Activated T-cell treated with anti-CD3 and anti-CD28 coated beads, Interleukin-2, amount 50 U/mL, for 72 hours (primary cell): ENCODE measurements around the gene CD70. TPM values are rescaled to one million over a fixed set of nuclear protein-coding genes. Genes with fewer than 3 reads are reported as not detected.
"Not testable (repeated sequence)": the region's sequence is repeated elsewhere in the genome, so short reads cannot be mapped to it uniquely, and the experiment has no call there.

ENCODE experiments used
- ATAC-seq, 2 donors: fragments of 150-1000 bp; cut with Tn5 transposase; replicated peaks in 1 of 2; 2 replicates each; pipeline ENCODE4 v1.10.0; 2021; ENCODE audit warnings: moderate library complexity in 2 of 2, mild to moderate bottlenecking in 1 of 2
- DNase-seq, 2 donors: peaks; one replicate each; pipeline ENCODE4 v3.0.0; 2021 to 2022; ENCODE audit warnings: mixed read lengths in 1 of 2
- H3K27ac Mint-ChIP-seq: one replicate; pipeline ENCODE4 v1.8.0; 2022; ENCODE audit warnings: mild to moderate bottlenecking, moderate library complexity, mixed read lengths
- H3K27me3 Mint-ChIP-seq: one replicate; pipeline ENCODE4 v1.8.0; 2022; ENCODE audit warnings: low read depth, mixed read lengths
- H3K36me3 Mint-ChIP-seq, 2 donors: one replicate each; pipeline ENCODE4 v1.8.0; 2022; ENCODE audit warnings: mixed read lengths in 2 of 2, mild to moderate bottlenecking in 1 of 2; ENCODE audit not compliant: insufficient read depth in 2 of 2
- H3K4me1 Mint-ChIP-seq: one replicate; pipeline ENCODE4 v1.8.0; 2022; ENCODE audit warnings: low read depth, mixed read lengths
- H3K4me3 Mint-ChIP-seq, 2 donors: one replicate each; pipeline ENCODE4 v1.8.0; 2022; ENCODE audit warnings: mild to moderate bottlenecking in 2 of 2, mixed read lengths in 2 of 2, moderate library complexity in 2 of 2
- H3K9me3 Mint-ChIP-seq, 2 donors: one replicate each; pipeline ENCODE4 v1.8.0; 2022; ENCODE audit warnings: mixed read lengths in 2 of 2
- total RNA-seq, 2 donors: library from RNA; stranded (reverse); gene quantifications; one replicate each; pipeline ENCODE4 v1.2.3, GENCODE V29; 2022

The CD70 gene
- total RNA-seq, 2 donors from 2014 or later, result 25.0 to 31.5 TPM

DNA sequence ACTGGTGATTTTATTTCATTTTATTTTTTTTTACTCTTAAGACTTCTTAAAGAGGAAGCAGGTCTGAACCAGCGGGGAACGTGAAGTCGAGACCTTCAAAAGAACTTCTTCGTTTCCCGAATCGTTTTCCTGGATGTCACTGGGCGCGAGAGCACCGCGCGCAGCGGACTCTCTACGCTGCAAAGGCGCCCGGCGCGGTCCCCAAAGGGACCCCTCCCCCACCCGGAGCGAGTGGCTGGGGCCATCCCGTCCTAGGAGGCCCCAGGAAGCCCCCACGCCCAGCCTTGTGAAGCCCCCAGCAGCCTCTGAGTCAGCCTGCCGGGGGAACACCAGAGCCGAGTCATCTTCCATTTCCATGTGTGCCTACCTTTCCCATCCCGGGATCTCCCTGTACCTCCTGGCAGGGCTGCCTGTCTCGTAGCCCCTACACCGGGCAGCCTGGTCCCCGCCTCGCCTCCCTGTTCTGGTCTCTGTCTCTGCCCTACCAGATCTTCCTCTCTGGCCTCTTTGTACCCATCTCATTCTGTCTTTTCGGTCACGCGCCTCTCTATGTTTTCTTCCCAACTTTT, 608 bp downstream of the CD70 start:
- peak overlapping the region; percentile 84 to 90 for H3K4me3 Mint-ChIP-seq
- H3K4me1 Mint-ChIP-seq, result peaks cover 65% of the 10 kb centered on the region
- H3K9me3 Mint-ChIP-seq, result no peaks in the 10 kb centered on the region
- H3K27ac Mint-ChIP-seq, result peak overlapping the region; percentile 21
- peaks cover 66% of the 10 kb centered on the region for H3K27me3 Mint-ChIP-seq
- DNase-seq (peak; percentile 40 to 41), ATAC-seq (peak; percentile 41 to 50)
- H3K36me3 Mint-ChIP-seq, result peaks cover 8 to 15% of the 10 kb centered on the region in 2 donors

DNA sequence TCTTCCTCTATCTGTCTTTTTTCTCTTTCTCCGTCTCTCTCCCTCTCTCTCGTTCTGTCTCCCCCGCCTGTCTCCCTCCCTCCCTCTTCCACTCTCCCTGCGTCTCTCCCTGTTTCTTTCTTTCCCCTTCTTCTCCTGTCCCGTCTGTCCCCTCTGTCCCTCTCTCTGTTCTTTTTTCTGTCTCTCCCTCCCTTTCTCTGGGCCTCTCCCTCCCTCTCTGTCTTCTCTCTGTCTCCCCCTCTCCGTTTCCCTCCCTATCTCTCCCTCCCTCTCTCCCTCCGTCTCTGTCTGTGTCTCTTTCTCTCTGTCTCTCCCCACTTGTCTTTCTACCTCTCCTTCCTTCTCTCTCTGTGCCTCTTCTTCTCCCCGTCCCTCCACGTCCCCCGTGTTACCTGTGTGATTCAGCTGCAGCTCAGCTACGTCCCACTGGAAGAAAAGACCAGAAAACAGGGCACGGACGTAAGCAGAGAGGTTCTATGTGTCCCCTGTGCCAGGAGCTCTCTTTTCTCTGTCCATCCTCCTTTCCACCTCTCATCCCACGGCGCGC, 1.2 kb downstream of the CD70 start:
- H3K4me1 Mint-ChIP-seq, result peaks cover 65% of the 10 kb centered on the region
- peaks cover 66% of the 10 kb centered on the region for H3K27me3 Mint-ChIP-seq
- ATAC-seq, result no peak
- H3K36me3 Mint-ChIP-seq, result peaks cover 8 to 15% of the 10 kb centered on the region in 2 donors
- no peak for DNase-seq
- peak overlapping the region; percentile 39 for H3K27ac Mint-ChIP-seq
- H3K9me3 Mint-ChIP-seq, result no peaks in the 10 kb centered on the region
- peak overlapping the region; percentile 84 to 90 for H3K4me3 Mint-ChIP-seq

DNA sequence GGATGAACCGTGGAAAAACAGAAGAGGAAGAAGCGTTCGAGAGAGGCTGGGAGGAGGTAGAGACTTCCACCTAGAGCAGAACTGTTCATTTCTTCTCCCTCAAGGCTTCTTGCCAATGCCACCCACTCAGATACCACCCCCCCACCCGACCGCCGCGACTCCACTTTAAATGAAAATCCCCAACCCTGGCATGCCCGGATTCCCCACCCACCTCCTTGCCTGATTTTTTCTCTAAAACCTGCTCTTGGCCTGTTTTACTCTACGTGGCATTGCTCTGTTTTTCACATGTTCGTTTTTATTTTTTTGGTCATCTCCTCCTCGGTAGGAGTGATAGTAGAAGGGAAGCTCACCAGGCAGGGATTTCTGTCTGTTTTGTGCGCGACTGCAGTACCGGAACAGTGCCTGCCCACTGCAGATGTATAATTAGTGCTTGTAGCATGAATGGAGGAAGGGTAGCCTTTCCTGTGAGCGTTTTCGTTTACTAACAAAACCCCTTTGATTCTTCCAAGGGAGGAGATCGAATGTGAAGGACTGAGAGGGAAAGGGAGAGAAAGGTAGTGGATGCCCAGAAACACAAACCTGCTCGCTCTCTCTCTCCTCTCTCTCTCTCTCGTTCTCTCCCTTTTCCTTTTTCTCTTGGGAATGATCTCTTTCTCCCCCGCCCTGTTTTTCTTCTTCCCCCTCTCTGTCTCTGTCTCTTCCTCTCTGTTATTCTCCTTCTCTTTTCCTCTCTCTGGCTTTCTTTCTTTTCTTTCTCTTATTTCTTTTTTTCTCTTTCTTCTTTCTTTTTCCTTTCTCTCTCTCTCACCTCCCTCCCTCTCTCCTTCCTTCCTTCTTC, 2.2 kb downstream of the CD70 start:
- DNase-seq (no peak), ATAC-seq (no peak)
- H3K9me3 Mint-ChIP-seq, result no peaks in the 10 kb centered on the region
- H3K4me3 Mint-ChIP-seq, result peak overlapping the region; percentile 84 to 90
- H3K4me1 Mint-ChIP-seq, result peaks cover 58% of the 10 kb centered on the region
- peaks cover 61% of the 10 kb centered on the region for H3K27me3 Mint-ChIP-seq
- peaks cover 8 to 15% of the 10 kb centered on the region in 2 donors for H3K36me3 Mint-ChIP-seq
- H3K27ac Mint-ChIP-seq, result peak overlapping the region; percentile 55

DNA sequence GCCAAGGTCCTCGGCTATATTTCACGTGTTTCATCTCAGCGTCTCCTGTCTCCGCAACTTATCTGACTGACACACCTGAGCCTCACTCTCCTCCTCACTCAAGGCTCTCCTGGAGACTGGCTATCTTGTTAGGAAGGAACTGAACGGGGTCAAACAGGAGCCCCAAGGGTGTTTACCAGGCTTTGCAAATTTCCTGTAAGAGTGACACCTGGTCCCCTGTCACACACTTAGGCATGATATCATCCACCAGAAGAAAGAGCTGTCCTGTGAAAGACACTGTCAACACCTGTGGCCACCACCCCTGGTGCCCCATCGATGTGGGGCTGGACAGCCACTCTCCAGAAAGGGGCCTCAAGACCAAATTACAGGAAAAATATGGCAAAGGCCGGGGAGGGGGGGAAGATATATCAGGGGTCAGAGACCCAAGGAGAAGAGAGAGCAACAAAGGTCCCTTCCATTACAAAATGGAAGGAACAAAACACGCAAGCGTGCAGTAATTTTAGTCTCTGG, 2.9 kb downstream of the CD70 start:
- peaks cover 54% of the 10 kb centered on the region for H3K4me1 Mint-ChIP-seq
- H3K36me3 Mint-ChIP-seq, result peaks cover 8 to 15% of the 10 kb centered on the region in 2 donors
- H3K27me3 Mint-ChIP-seq, result peaks cover 60% of the 10 kb centered on the region
- H3K9me3 Mint-ChIP-seq, result no peaks in the 10 kb centered on the region
- ATAC-seq, result peak in 1 of 2 donors; percentile 14
- no peak overlapping the region for H3K27ac Mint-ChIP-seq
- peak overlapping the region; percentile 84 to 90 for H3K4me3 Mint-ChIP-seq
- no peak for DNase-seq

DNA sequence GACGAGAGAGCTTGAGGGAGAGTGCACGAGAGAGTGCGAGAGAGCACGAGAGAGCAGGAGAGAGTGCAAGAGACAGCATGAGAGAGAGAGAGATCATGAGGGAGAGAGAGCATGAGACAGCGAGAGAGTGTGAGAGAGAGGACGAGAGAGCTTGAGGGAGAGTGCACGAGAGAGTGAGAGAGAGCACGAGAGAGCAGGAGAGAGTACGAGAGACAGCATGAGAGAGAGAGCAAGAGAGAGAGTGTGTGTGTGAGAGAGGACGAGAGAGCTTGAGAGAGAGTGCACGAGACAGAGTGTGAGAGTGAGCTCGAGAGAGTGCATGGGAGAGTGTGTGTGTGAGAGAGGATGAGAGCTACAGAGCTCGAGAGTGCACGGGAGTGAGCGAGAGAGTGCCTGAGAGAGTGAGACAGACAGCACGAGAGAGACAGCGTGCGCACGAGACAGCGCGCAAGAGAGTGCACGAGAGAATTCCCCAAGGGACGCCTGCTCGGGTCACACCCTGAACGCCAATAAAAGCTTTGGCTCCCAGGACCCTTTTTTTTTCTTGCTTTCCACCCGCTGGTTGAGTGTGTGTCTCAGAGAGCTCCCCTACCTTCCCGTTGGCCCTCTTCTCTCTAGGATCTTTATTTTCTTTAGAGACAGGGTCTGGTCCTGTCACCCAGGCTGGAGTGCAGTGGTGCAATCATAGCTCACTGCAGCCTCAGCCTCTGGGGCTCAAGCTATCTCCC, 3.7 kb downstream of the CD70 start:
- Mint-ChIP-seq H3K27ac (no peak overlapping the region), H3K36me3 (peaks cover 8 to 12% of the 10 kb centered on the region in 2 donors)

DNA sequence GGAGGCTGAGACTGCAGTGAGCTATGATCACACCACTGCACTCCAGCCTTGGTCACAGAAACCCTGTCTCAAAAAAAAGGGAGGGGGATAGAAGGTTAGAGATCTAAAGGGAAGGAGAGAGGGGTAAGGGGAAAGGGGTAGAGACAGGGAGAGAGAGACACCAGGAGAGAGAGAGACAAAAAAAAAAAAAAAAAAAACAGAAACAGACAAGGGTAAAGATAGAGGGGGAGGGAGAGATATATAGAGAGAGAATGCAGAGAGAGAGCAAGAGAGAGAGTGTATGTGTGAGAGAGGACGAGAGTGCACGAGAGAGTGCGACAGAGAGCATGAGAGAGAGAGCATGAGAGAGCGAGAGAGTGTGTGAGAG, 4.2 kb downstream of the CD70 start:
- Mint-ChIP-seq H3K27ac (no peak overlapping the region), H3K36me3 (peaks cover 8 to 12% of the 10 kb centered on the region in 2 donors), H3K9me3 (no peaks in the 10 kb centered on the region), H3K4me1 (peaks cover 43% of the 10 kb centered on the region), H3K4me3 (peak overlapping the region; percentile 84 to 90), H3K27me3 (peaks cover 51% of the 10 kb centered on the region)
- DNase-seq (no peak), ATAC-seq (no peak)

More for the DNA sequence above, 3.7 kb downstream of the CD70 start:
- no peaks in the 10 kb centered on the region for H3K9me3 Mint-ChIP-seq
- H3K27me3 Mint-ChIP-seq, result peaks cover 54% of the 10 kb centered on the region
- H3K4me1 Mint-ChIP-seq, result peaks cover 47% of the 10 kb centered on the region
- peak; percentile 15 to 25 for ATAC-seq
- peak overlapping the region; percentile 84 to 90 for H3K4me3 Mint-ChIP-seq
- DNase-seq, result no peak

DNA sequence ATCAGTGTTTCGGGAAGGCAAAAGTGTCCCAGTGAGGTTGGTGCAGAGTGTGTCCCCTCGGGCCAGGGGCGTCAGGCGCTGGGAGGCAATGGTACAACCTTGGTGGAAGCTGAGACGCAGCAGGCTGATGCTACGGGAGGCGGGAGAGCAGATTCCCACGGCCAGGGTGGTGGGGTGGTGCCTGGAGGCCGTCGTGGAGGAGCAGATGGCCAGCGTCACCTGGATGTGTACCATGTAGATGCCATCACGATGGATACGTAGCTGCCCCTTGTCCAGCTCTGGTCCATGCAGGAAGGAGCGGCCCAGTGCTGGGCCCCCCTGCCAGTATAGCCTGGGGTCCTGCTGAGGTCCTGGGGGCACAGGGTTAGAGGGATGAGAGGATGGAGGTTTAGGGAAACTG, 4.9 kb downstream of the CD70 start:
- DNase-seq (no peak), ATAC-seq (no peak)
- H3K27me3 Mint-ChIP-seq, result peaks cover 51% of the 10 kb centered on the region
- peaks cover 8 to 12% of the 10 kb centered on the region in 2 donors for H3K36me3 Mint-ChIP-seq
- H3K9me3 Mint-ChIP-seq, result no peaks in the 10 kb centered on the region
- no peak overlapping the region for H3K27ac Mint-ChIP-seq
- H3K4me3 Mint-ChIP-seq, result peak overlapping the region in 1 of 2 donors; percentile 45
- peaks cover 43% of the 10 kb centered on the region for H3K4me1 Mint-ChIP-seq

DNA sequence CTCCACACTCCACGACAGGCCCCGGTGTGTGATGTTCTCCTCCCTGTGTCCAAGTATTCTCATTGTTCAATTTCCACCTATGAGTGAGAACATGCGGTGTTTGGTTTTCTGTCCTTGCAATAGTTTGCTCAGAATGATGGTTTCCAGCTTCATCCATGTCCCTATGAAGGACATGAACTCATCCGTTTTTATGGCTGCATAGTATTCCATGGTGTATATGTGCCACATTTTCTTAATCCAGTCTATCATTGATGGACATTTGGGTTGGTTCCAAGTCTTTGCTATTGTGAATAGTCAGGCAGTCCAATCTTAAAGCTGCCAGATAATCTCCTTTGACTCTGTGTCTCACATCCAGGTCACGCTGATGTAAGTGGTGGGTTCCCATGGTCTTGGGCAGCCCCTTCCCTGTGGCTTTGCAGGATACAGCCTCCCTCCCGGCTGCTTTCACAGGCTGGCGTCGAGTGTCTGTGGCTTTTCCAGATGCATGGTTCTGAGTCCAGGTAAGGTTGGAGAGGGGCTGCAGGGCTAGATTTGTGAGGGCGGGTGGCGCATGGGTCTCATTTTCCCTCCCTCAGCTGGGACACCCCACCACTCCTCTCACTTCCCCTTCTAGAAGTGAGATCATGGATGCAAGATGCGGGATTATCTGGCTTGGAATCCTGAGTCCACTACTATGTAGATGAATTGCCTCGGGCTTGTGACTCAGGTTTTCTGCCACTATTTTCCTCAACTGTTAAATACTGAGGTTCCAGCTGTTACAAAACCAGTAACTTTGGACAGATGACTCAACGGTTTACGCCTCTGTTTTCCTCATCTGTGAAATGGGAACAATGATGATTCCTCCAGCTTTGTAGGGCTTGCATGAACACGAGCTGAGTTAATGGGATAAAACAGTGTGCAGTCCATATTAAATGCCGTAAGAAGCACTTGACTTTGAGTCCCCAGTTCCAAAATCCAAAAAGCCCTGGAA, 8.2 kb downstream of the CD70 start:
- not testable (repeated sequence) for H3K27ac Mint-ChIP-seq, ATAC-seq
- H3K4me1 Mint-ChIP-seq, result peaks cover 18% of the 10 kb centered on the region

DNA sequence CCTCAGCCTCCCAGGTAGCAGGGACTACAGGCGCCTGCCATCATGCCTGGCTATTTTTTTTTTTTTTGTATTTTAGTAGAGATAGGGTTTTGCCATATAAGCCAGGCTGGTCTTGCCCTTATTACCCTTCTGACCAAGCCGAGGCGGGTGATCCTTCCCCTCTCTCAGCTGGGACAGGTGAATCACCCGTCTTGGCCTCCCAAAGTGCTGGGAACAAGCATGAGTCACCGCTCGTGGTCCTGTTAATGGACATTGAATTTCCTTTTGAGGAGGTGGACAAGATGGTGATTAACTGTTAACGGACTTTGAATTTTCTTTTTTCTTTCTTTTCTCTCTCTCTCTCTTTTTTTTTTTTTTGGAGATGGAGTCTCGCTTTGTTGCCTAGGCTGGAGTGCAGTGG, 10.6 kb downstream of the CD70 start:
- Mint-ChIP-seq H3K4me1 (peaks cover 7% of the 10 kb centered on the region), H3K9me3 (peaks cover 0 to 3% of the 10 kb centered on the region in 2 donors), H3K4me3 (no peak overlapping the region), H3K36me3 (no peaks in the 10 kb centered on the region), H3K27me3 (peaks cover 12% of the 10 kb centered on the region), H3K27ac (no peak overlapping the region)
- no peak for ATAC-seq
- no peak for DNase-seq

More for the DNA sequence above, 8.2 kb downstream of the CD70 start:
- H3K4me3 Mint-ChIP-seq, H3K9me3 Mint-ChIP-seq, H3K36me3 Mint-ChIP-seq, DNase-seq: not testable (repeated sequence)
- H3K27me3 Mint-ChIP-seq, result peaks cover 31% of the 10 kb centered on the region

DNA sequence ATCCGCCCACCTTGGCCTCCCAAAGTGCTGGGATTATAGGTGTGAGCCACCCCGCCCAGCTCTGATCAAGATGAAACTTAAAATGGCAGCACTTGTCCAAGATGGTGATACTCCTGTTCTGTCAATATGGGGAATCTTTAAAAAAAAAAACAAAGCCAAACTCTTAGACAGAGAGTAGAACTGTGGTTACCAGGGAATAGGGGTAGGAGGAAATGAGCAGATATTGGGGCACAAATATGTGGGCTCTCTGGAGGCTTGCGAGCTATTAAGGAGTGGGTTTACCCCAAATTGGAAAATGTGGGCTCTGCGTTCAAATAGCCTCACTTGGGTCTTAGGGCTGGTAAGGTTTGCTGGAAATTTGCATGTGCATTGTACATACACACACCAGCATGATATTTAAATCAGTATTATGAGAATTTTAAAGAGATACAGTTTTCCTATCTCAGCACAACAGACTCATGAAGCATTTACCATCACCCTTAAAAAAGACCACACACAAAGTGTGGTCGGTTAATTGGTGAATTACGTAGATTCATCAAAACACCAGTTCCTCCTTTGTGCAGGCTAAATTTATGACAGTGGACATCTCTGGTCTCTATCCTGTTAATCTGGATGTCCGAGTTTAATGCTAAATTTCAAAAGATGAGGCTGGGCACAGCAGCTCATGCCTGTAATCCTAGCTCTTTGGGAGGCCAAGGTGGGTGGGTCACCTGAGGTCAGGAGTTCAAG, 11.3 kb downstream of the CD70 start:
- Mint-ChIP-seq H3K27ac (no peak overlapping the region), H3K36me3 (no peaks in the 10 kb centered on the region), H3K27me3 (peaks cover 12% of the 10 kb centered on the region), H3K4me3 (no peak overlapping the region), H3K9me3 (peaks cover 0 to 3% of the 10 kb centered on the region in 2 donors), H3K4me1 (peaks cover 7% of the 10 kb centered on the region)
- no peak for DNase-seq
- no peak for ATAC-seq

DNA sequence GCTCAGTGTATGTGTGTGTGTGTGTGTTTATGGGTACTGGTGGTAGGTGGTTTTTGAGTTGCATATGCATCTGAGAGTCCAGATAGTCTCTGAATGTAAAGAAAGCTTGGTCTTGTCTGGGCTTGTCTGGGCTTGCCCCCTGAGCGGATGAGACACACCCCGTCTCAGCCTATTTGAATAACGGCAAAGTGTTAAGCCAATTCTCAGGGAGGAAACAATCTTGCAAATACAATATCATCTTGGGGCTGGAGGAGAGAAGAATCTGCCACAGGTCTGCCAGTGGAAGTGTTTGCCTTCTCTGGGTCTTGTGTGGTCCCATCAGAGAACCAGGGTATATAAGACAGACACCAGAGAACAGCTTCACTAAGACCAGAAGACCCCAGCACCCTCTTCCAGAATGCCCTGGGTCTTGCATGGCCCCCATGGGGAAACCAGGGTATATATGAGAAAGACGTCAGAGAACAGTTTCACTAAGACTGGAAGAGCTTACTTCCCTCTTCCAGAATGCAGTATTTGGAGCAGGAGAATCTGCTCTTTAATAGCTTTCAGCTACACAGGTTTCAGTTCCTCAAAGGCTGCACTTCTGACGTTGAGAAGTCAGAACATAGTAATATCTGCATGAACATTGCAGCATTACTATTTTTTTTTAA, 13.3 kb downstream of the CD70 start:
- Mint-ChIP-seq H3K27ac (no peak overlapping the region), H3K9me3 (peaks cover 0 to 3% of the 10 kb centered on the region in 2 donors), H3K36me3 (no peaks in the 10 kb centered on the region), H3K27me3 (peaks cover 12% of the 10 kb centered on the region), H3K4me3 (no peak overlapping the region), H3K4me1 (peaks cover 7% of the 10 kb centered on the region)
- ATAC-seq (peak; percentile 93), DNase-seq (peak; percentile 21 to 46)
